HG02885 (cell line): ENCODE measurements around the gene MICA.
A peak's percentile ranks its signal among the peaks of the same experiment; 100 is the strongest.
"Not testable (repeated sequence)": the region's sequence is repeated elsewhere in the genome, so short reads cannot be mapped to it uniquely, and the experiment has no call there.

ENCODE experiments used
- ATAC-seq: cut with Tn5 transposase; IDR thresholded peaks from one replicate; pipeline ENCODE4 v1.9.1; 2021; ENCODE audit warnings: mild to moderate bottlenecking; ENCODE audit not compliant: unreplicated experiment, poor library complexity

MICA gene

GRCh38 chr6:31403283-31404060, at the start of gene MICA:
MICA (plus strand) TSS chr6:31403595; CDS start chr6:31403633, 38 bp downstream.
- ATAC-seq = peak; percentile 72

GRCh38 chr6:31354158-31354863, 49.1 kb upstream of the MICA start:
- no peak for ATAC-seq

- no peak for ATAC-seq
Observed at GRCh38 chr6:31354864-31355582, 48.4 kb upstream of the MICA start.

GRCh38 chr6:31355583-31355948, 47.8 kb upstream of the MICA start:
- no peak for ATAC-seq

GRCh38 chr6:31356216-31356945, 47.0 kb upstream of the MICA start:
- ATAC-seq = no peak

GRCh38 chr6:31356946-31357466, 46.4 kb upstream of the MICA start, which contains the start of gene HLA-B:
HLA-B (minus strand) TSS chr6:31357179; CDS start chr6:31357158, 21 bp downstream.
- peak; percentile 87 for ATAC-seq

- no peak for ATAC-seq
Observed at GRCh38 chr6:31357886-31358285, 45.5 kb upstream of the MICA start.

GRCh38 chr6:31358302-31358701, 45.1 kb upstream of the MICA start:
- ATAC-seq = no peak

- ATAC-seq = no peak
Observed at GRCh38 chr6:31359581-31359980, 43.8 kb upstream of the MICA start.

GRCh38 chr6:31362751-31363150, 40.6 kb upstream of the MICA start:
- no peak for ATAC-seq

GRCh38 chr6:31363811-31364210, 39.6 kb upstream of the MICA start:
- no peak for ATAC-seq

- no peak for ATAC-seq
Observed at GRCh38 chr6:31365864-31366263, 37.5 kb upstream of the MICA start.

- ATAC-seq = peak; percentile 84
Observed at GRCh38 chr6:31366693-31367470, 36.5 kb upstream of the MICA start.

GRCh38 chr6:31368461-31368860, 34.9 kb upstream of the MICA start:
- no peak for ATAC-seq

GRCh38 chr6:31374118-31374517, 29.3 kb upstream of the MICA start:
- ATAC-seq = not testable (repeated sequence)

GRCh38 chr6:31375699-31376098, 27.7 kb upstream of the MICA start:
- no peak for ATAC-seq

- ATAC-seq = no peak
Observed at GRCh38 chr6:31377029-31377428, 26.4 kb upstream of the MICA start.

GRCh38 chr6:31378062-31378720, 25.2 kb upstream of the MICA start:
- ATAC-seq = no peak

GRCh38 chr6:31378721-31379103, 24.7 kb upstream of the MICA start:
- ATAC-seq = no peak
